Measurements from ENCODE around the gene SPPL3.

SPPL3 gene

GRCh38 chr12:120720234-120720986 is 183.7 kb downstream of the SPPL3 start:
- TF ChIP-seq POLR2A (IDR thresholded peaks at IDR 0.05; ENCODE audit: low read length) (peak; percentile 46), GATA1 (IDR thresholded peaks at IDR 0.05; ENCODE audit: low read depth, low read length) (no peak)
- DNase-seq: peak; percentile 80 to 83

- no peak for DNase-seq
- no peak for TF ChIP-seq POLR2A (IDR thresholded peaks at IDR 0.05; ENCODE audit: low read length)
- TF ChIP-seq GATA1 (IDR thresholded peaks at IDR 0.05; ENCODE audit: low read depth, low read length): no peak
Measured at GRCh38 chr12:120719496-120720233, 184.5 kb downstream of the SPPL3 start.

- peak in 1 of 2 experiments; percentile 24 for DNase-seq
- TF ChIP-seq POLR2A (IDR thresholded peaks at IDR 0.05; ENCODE audit: low read length): no peak
- TF ChIP-seq GATA1 (IDR thresholded peaks at IDR 0.05; ENCODE audit: low read depth, low read length): no peak
Measured at GRCh38 chr12:120719072-120719471, 185.1 kb downstream of the SPPL3 start.

- TF ChIP-seq POLR2A (IDR thresholded peaks at IDR 0.05; ENCODE audit: low read length): no peak
- no peak for TF ChIP-seq GATA1 (IDR thresholded peaks at IDR 0.05; ENCODE audit: low read depth, low read length)
- no peak for DNase-seq
Measured at GRCh38 chr12:120718055-120718454, 186.1 kb downstream of the SPPL3 start.

- no peak for TF ChIP-seq GATA1 (IDR thresholded peaks at IDR 0.05; ENCODE audit: low read depth, low read length)
- TF ChIP-seq POLR2A (IDR thresholded peaks at IDR 0.05; ENCODE audit: low read length): no peak
- DNase-seq: peak; percentile 81 to 89
Measured at GRCh38 chr12:120713861-120714482, 190.2 kb downstream of the SPPL3 start.

- DNase-seq: no peak
- TF ChIP-seq POLR2A (IDR thresholded peaks at IDR 0.05; ENCODE audit: low read length): no peak
- TF ChIP-seq GATA1 (IDR thresholded peaks at IDR 0.05; ENCODE audit: low read depth, low read length): no peak
Measured at GRCh38 chr12:120712610-120713009, 191.5 kb downstream of the SPPL3 start.

All from erythroblast (primary cell).